Mammary epithelial cell (primary cell): ENCODE data around the gene ZNF521.

Source experiments
- CTCF ChIP-seq, 2 donors: IDR thresholded peaks in 1 of 2; conservative IDR thresholded peaks in 1 of 2; 2 replicates each; pipeline ENCODE4 v1.5.1; 2011 to 2012; ENCODE audit warnings: inconsistent platforms in 2 of 2, low read length in 2 of 2, mild to moderate bottlenecking in 2 of 2, control low read depth in 1 of 2, low read depth in 1 of 2; ENCODE audit not compliant: insufficient read depth in 1 of 2; ENCODE audit errors: extremely low read depth in 1 of 2
- EZH2 ChIP-seq: IDR thresholded peaks from 2 replicates; pipeline ENCODE4 v1.6.1; 2012; ENCODE audit warnings: low read length, inconsistent platforms, borderline replicate concordance

DNA sequence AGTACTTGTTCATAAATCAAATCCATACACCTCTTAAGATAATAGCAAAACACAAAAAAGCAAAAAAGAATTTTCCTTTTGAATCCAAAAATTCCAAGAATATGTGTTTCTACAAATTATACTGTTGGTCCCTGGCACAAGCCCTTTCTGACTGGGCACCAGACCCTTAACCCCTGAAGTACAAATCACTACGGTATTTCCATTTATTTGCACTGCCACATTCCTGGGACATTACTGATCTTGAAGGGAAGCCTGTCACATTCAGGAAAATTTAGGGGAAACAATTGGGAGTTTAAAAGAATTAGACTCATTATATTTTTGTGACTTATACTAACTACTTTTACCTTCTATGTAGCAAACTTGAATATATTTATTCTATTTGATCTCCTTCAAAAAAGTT lies 98.8 kb downstream of the ZNF521 start:
- no peak for TF ChIP-seq CTCF (conservative IDR thresholded peaks at IDR 0.05 in 1 of 2, IDR thresholded peaks at IDR 0.05 in 1 of 2; ENCODE audit: extremely low read depth in 1 of 2, insufficient read depth in 1 of 2, low read depth in 1 of 2, low read length in 2 of 2)
- TF ChIP-seq EZH2, result no peak
